Left lobe of liver (tissue), 2 donors: ENCODE measurements around the gene NGF. TPM values are rescaled to one million over a fixed set of nuclear protein-coding genes. Genes with fewer than 3 reads are reported as not detected.

Experiments used
- ATAC-seq: fragments of 200-7000 bp; cut with Tn5 transposase; one replicate; pipeline ENCODE4 v1.9.1; 2020; ENCODE audit warnings: mild to moderate bottlenecking, moderate library complexity
- DNase-seq: peaks from one replicate; pipeline ENCODE4 v3.0.0-alpha.2; 2020; ENCODE audit warnings: low spot score
- total RNA-seq: library from RNA; stranded (reverse); gene quantifications from one replicate; pipeline ENCODE4 v1.2.1, GENCODE V29; 2021
- donor health status: DM: no; HTN: no; CAD: no; lungs with moderate emphysema.
- donor health status: DM: no; HTN: yes; CAD: no.

Gene NGF
- total RNA-seq, 1 donor from 2014 or later, result 0.55 TPM

- ATAC-seq (no peak), DNase-seq (no peak)
Measured at GRCh38 chr1:115240297-115240696, 97.8 kb downstream of the NGF start.

GRCh38 chr1:115239426-115239825 lies 98.6 kb downstream of the NGF start:
- ATAC-seq (no peak), DNase-seq (no peak)

- no peak for DNase-seq
- no peak for ATAC-seq
Measured at GRCh38 chr1:115239148-115239422, 99.0 kb downstream of the NGF start.

- ATAC-seq, result no peak
- DNase-seq, result no peak
Measured at GRCh38 chr1:115238336-115239147, 99.5 kb downstream of the NGF start.

- DNase-seq, result no peak
- no peak for ATAC-seq
Measured at GRCh38 chr1:115237507-115237906, 100.5 kb downstream of the NGF start.

GRCh38 chr1:115237023-115237422 lies 101.0 kb downstream of the NGF start:
- DNase-seq, result no peak
- no peak for ATAC-seq

Other genes starting within 250 kb of the NGF start
- gene TSPAN2, start 248.7 kb downstream of the NGF start, total RNA-seq, result 0.60 TPM